Measurements from ENCODE around the gene NTF3. TPM values are rescaled to one million over a fixed set of nuclear protein-coding genes. Genes with fewer than 3 reads are reported as not detected.

The NTF3 gene
- total RNA-seq, 2 donors from 2014 or later, result 0.71 to 4.1 TPM

DNA sequence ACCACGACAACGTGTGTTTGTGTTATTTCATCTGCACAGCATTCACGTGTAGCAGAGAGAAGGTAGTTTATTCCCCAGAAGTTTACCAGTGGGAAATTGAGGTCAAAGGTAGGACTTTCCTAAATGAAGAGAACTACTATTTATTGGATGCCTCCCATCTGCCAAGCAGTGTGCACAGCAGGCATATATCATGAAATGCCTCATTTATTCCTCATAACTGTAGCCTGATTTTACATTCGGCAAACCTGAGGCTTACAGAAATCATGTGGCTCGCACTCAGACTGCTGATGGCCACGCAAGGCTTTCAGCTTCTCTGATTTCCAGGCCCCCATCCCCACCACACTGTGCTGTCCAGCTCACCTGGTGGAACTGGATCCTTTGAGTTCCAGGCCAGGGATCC, 33.5 kb downstream of the NTF3 start:
- TF ChIP-seq, protein P1, sequence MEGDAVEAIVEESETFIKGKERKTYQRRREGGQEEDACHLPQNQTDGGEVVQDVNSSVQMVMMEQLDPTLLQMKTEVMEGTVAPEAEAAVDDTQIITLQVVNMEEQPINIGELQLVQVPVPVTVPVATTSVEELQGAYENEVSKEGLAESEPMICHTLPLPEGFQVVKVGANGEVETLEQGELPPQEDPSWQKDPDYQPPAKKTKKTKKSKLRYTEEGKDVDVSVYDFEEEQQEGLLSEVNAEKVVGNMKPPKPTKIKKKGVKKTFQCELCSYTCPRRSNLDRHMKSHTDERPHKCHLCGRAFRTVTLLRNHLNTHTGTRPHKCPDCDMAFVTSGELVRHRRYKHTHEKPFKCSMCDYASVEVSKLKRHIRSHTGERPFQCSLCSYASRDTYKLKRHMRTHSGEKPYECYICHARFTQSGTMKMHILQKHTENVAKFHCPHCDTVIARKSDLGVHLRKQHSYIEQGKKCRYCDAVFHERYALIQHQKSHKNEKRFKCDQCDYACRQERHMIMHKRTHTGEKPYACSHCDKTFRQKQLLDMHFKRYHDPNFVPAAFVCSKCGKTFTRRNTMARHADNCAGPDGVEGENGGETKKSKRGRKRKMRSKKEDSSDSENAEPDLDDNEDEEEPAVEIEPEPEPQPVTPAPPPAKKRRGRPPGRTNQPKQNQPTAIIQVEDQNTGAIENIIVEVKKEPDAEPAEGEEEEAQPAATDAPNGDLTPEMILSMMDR (conservative IDR thresholded peaks at IDR 0.05), result no peak

DNA sequence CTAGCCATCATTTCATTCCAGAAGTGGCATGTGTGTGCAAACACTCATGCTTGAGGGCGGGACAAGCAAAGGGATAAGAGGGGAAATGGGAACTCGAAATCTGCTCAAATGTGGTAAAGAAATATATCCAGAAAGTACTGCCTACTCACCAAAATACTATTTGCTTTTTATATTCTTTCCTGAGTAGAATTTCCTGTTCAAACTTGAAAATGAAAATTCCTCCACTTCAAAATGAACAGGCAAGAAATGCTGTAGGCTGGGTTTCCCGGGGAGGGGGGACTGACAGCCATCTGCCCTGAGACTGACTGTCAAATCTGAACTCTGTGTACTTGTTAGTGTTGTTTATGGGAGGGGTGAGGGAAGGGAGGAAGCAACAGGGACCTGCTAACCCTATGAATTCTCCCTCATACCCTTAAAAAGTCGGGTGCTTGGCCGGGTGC, 34.6 kb downstream of the NTF3 start:
- no peaks in the 10 kb centered on the region for H3K27me3 ChIP-seq (ENCODE audit: control insufficient read depth, insufficient read depth, low read length, poor library complexity, severe bottlenecking)
- Mint-ChIP-seq H3K4me3 (no peak overlapping the region), H3K27ac (no peak overlapping the region), H3K27me3 (ENCODE audit: insufficient read depth) (peaks cover 9% of the 10 kb centered on the region), H3K4me1 (no peaks in the 10 kb centered on the region), H3K36me3 (ENCODE audit: low read depth) (no peaks in the 10 kb centered on the region), H3K9me3 (no peaks in the 10 kb centered on the region)
- no peak overlapping the region for H3K4me3 ChIP-seq (ENCODE audit: low read length)
- no peaks in the 10 kb centered on the region for H3K9me3 ChIP-seq (ENCODE audit: control insufficient read depth, low read length)
- no peaks in the 10 kb centered on the region for H3K36me3 ChIP-seq (ENCODE audit: control insufficient read depth, insufficient read depth, low read length)
- DNase-seq, result no peak
- 84% methylated on average over 5 of the region's 5 CpGs; no CpG with 5 or more reads in 1 of the 2 experiments for WGBS, 2 experiments (ENCODE audit: insufficient coverage in 1 of 2, insufficient read length in 1 of 2)
- TF ChIP-seq, protein P1 (conservative IDR thresholded peaks at IDR 0.05), result no peak
- no peak overlapping the region for H3K9ac ChIP-seq (ENCODE audit: extremely low read depth, low read length, poor library complexity, severe bottlenecking)
- no peak overlapping the region for H3K27ac ChIP-seq (ENCODE audit: low read depth, low read length)
- H3K4me1 ChIP-seq (ENCODE audit: control insufficient read depth, insufficient read depth, low read length), result no peaks in the 10 kb centered on the region

More for the DNA sequence above, 33.5 kb downstream of the NTF3 start:
- H3K27ac Mint-ChIP-seq, result no peak overlapping the region
- Histone ChIP-seq H3K4me3 (ENCODE audit: low read length) (no peak overlapping the region), H3K27ac (ENCODE audit: low read depth, low read length) (no peak overlapping the region), H3K36me3 (ENCODE audit: control insufficient read depth, insufficient read depth, low read length) (no peaks in the 10 kb centered on the region), H3K4me1 (ENCODE audit: control insufficient read depth, insufficient read depth, low read length) (no peaks in the 10 kb centered on the region), H3K9me3 (ENCODE audit: control insufficient read depth, low read length) (no peaks in the 10 kb centered on the region), H3K9ac (ENCODE audit: extremely low read depth, low read length, poor library complexity, severe bottlenecking) (no peak overlapping the region), H3K27me3 (ENCODE audit: control insufficient read depth, insufficient read depth, low read length, poor library complexity, severe bottlenecking) (no peaks in the 10 kb centered on the region)
- H3K9me3 Mint-ChIP-seq, result no peaks in the 10 kb centered on the region
- H3K4me3 Mint-ChIP-seq, result no peak overlapping the region
- 93 to 94% methylated on average over 6 of the region's 6 CpGs for WGBS, 2 experiments (ENCODE audit: insufficient coverage in 1 of 2, insufficient read length in 1 of 2)
- peaks cover 7% of the 10 kb centered on the region for H3K27me3 Mint-ChIP-seq (ENCODE audit: insufficient read depth)
- no peaks in the 10 kb centered on the region for H3K36me3 Mint-ChIP-seq (ENCODE audit: low read depth)
- DNase-seq, result no peak
- no peaks in the 10 kb centered on the region for H3K4me1 Mint-ChIP-seq

DNA sequence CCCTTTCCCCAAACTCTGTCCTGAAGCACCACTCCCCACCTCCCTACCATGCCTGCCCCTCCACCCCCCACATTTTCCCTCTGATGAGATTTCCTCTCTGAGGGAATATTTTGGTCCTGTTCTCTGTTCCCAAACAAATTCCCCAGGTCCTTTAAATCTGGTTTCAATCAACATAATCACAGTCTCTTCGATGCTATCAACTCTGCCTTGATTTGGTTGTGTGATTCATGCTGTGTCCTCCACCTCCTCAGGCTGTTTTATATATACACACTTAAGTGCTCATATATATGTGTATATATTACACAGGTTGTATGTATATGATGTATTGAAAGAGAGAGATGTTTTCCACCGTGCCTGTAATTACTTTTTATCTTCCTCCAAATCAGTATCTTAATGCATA, 36.0 kb downstream of the NTF3 start:
- Mint-ChIP-seq H3K4me3 (no peak overlapping the region), H3K9me3 (no peaks in the 10 kb centered on the region), H3K4me1 (peaks cover 4% of the 10 kb centered on the region), H3K27ac (no peak overlapping the region), H3K27me3 (ENCODE audit: insufficient read depth) (peaks cover 9% of the 10 kb centered on the region), H3K36me3 (ENCODE audit: low read depth) (no peaks in the 10 kb centered on the region)
- H3K9ac ChIP-seq (ENCODE audit: extremely low read depth, low read length, poor library complexity, severe bottlenecking), result no peak overlapping the region
- no peak overlapping the region for H3K27ac ChIP-seq (ENCODE audit: low read depth, low read length)
- H3K4me3 ChIP-seq (ENCODE audit: low read length), result no peak overlapping the region
- DNase-seq, result no peak
- no peaks in the 10 kb centered on the region for H3K4me1 ChIP-seq (ENCODE audit: control insufficient read depth, insufficient read depth, low read length)
- H3K9me3 ChIP-seq (ENCODE audit: control insufficient read depth, low read length), result no peaks in the 10 kb centered on the region
- TF ChIP-seq, protein P1 (conservative IDR thresholded peaks at IDR 0.05), result no peak
- WGBS, 2 experiments (ENCODE audit: insufficient coverage in 1 of 2, insufficient read length in 1 of 2), result 89% methylated on average over 2 of the region's 2 CpGs; no CpG with 5 or more reads in 1 of the 2 experiments
- H3K36me3 ChIP-seq (ENCODE audit: control insufficient read depth, insufficient read depth, low read length), result no peaks in the 10 kb centered on the region
- peaks cover 3% of the 10 kb centered on the region for H3K27me3 ChIP-seq (ENCODE audit: control insufficient read depth, insufficient read depth, low read length, poor library complexity, severe bottlenecking)
